Bone marrow (tissue), 2 donors: ENCODE data around the gene CARMIL1.

Source experiments
- DNase-seq, 2 donors: peaks; one replicate each; lab custom pipeline; 2025; lab: John Stamatoyannopoulos, UW

Gene CARMIL1

DNA sequence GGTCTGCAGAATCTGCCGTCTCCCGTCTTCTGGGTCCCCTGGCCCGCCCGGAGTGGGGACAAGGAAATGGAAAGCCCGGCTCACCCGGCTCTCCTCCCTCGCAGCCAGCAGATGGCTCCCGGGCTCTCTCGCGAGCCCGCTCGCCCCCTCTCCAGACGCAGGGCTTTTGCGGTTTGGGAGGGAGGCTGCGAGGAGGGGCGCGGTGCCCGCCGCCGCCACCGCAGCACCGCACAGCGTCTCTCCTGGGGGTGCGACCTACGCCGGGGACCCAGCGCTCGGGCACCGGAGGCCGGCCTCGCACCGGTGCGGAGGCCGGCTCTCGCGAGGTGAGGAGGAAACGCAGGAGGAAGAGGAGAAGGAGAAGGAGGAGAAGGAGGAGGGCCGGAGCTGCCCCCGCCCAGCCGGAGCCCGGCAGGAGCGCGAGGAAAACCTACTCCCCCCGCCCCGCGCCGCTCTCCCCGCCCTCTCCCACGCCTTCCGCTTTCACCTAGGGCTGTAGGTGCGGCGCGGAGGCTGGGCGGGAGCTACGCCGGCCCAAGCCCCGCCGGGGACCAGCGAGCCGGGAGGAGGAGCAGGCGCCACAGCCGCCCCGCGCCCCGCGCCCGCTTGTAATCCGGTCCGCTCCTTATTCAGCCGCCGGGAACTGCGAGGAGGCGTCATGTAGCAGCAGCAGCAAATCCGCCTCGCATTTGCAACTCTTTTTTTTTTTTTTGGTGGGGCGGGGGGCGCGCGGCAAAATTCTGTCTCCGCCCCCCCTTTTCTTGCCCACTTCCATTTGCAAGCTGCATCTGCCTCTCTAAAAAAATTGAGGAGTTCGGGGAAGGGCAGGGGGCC, at the start of gene CARMIL1:
Gene CARMIL1, plus strand, starts transcription at position 461 of the 834 bp plus-strand sequence. CDS start 422 bp downstream, outside the sequence.
- peak; percentile 42 to 61 for DNase-seq

DNA sequence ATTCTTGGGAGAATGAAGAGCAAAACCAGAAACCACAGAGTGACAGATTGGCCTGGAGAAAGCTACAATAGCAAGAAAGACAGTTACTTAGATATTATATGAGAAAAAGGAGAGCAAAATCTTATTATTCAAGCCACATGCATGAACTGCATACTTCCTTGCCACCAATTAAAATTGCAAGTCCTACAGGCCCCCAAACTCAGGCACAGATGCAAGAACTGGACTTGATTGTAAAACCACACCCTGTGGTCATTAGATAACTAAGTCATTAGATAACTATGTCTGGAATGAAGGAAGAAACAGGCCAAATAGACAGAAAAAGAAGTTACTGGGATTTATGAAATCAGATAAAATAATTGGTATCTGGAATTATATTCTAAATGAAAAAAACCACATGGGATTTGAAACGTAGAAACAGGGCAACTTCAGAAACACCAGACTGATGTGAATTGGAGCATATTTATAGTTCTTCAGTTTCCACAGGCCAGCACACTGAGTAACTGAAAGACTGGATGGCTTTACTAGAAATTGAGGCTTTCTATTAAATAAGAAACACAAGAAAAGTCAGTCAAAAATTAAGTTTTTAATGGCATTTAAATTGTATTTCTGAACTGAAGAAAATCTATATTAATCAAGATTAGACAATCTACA, 49.4 kb upstream of the CARMIL1 start:
- DNase-seq: no peak

DNA sequence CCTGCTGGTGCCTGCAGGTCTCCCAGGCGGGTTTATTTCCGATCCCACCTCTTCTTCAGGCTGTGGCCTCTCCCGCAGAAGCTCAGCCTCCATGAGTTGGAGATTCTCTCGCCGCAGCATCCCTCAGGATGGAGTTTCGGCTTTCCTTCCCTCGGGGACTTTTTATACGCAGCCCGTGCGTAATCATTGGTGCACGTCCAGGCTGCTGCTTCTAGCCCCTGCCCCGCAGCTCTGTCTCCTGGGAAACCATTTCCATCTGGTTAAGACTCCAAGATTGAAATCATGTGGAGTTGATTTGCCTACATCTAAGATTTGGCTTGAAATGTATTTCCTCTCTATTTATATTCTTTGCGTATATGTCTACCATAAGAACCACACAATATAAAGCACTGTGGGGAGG, 46.7 kb upstream of the CARMIL1 start:
- DNase-seq: no peak

DNA sequence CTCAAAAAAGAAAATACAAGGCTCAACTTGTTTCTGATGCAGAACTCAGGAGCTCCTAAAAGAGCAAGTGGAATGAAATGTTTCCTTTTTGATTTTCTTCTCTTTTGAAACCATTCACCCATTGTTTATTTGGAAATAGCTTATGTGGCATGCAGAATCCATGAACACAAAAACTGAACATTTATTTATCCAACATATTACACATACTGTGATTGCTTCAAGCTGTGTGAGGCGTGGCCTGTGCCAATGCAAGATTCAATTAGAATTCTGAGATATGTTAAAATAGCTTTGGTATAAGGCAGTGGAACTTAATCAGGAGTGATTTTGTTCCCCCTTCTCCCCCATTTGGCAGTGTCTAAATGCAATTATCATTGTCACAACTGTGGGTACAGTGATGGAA, 45.9 kb upstream of the CARMIL1 start:
- DNase-seq: no peak

DNA sequence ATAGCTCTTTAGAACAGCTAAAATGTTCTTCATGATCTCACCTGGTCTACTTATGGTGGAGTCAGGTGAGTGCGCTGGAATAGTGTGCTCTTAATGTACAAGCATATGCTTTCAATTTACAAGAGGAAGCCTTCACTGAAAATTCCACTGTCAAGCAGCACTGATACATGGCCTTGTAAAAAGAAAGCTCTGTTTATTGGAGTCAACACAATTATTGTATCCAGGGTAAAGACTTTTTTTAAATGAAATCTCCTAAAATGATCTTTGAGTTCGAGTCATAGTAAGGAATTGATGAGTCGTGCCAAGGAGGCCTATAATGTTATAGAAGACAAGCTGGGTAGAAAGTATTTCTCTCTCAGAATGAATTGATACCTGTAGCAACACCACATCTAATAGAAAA, 41.6 kb upstream of the CARMIL1 start:
- no peak for DNase-seq

DNA sequence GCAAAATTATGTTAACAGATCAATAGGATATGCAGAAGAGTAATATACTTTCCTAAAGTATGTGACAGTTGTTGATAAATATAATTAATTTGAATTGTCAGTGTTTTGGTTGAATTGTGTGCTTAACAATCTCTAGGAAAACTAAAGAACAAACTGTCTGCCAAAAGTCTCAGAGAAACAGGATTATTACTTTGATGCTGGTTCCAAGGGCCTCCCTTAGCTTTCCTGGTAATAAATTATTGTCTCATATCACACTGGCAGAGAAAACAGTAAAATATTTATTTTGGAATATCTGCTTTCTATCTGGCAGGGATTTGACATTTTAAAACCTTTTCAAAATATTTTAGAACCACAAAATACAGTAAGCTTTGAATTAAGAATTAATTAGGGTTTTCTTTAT, 40.1 kb upstream of the CARMIL1 start:
- DNase-seq: no peak

DNA sequence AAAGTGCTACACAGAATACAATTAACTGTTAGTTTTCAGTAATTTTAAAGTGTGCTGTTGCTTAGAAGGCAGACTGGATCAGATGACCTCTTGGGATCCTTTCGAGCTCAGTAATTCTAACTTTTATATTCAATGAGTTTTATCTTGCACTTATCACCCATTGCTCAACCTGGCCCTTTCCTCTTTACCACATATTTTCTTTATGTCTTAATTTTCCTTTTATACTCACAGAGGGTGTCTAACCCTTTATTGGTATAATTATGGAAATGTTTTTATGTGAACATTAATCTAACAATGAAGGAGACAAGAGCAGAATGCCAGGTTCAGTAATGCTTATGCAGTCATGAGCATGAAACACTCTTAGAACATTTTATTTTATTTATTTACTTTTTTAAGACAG, 39.7 kb upstream of the CARMIL1 start:
- DNase-seq: no peak

DNA sequence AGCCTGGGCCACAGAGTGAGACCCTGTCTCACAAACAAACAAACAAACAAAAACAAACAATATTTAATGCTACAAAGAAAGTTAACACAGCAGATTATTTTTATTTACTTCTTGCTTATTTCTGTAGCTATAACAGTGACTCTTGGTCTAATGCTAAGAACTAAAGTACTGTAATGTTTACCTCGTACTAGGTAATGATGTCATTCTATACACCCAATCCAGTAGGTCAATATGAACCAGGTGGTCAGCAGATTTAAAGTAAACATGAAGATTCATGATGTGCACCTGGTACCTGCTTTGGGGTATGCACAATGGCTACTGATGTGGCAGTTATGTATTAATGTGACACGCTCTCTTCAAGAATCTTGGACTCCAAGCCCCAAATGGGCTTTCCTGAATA, 36.6 kb upstream of the CARMIL1 start:
- no peak for DNase-seq

DNA sequence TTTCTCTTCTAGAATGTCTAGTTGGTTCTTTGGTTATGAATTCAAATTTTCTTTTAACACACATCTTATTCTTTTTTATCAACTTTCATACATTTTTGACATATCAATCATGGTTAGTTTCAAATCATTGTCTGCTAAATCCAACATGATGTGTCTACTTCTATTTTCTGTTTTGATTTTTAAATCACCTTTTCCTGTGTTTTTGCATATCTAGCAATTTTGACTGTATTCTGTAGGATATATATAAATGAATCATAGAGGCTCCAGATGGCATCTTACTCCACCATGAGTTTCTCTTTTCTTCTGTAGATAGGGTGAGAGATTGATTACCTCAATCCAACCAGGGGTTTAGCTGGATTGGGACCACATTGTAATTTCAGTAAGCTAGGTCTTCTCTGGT, 34.3 kb upstream of the CARMIL1 start:
- DNase-seq: no peak

DNA sequence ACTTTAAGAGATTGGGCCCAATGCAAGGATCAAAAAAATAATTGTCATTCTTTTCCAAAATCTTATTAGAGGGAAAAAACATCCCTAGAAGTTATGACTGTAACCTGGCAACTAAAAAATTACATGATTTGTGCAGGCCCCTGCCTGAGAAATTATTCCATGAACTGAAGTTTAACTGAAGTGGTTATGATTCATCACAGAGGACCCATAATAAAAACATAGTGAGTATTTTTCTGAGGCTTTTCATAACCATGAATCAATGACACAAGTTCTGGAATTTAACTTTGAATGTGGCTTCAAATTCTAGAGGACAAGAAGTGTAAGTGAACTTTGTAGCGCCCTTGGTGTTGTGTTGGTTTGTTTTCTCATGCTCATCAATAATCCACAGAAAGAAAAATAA, 31.1 kb upstream of the CARMIL1 start:
- DNase-seq: no peak

DNA sequence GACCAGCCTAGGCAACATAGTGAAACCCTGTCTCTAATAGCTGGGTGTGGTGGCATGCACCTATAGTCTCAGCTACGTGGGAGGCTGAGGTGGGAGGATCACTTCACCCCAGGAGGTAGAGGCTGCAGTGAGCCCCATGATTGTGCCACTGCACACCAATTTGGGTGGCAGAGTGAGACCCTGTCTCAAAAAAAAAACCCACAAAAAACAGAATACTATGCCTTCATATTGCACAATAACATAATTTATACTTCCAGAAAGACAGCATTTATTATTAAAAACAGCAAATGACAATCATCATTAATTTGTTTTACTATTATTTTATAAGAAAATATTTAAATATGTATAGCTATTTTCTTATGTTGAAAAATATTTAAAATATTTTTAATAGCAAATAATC, 30.0 kb upstream of the CARMIL1 start:
- DNase-seq: no peak

DNA sequence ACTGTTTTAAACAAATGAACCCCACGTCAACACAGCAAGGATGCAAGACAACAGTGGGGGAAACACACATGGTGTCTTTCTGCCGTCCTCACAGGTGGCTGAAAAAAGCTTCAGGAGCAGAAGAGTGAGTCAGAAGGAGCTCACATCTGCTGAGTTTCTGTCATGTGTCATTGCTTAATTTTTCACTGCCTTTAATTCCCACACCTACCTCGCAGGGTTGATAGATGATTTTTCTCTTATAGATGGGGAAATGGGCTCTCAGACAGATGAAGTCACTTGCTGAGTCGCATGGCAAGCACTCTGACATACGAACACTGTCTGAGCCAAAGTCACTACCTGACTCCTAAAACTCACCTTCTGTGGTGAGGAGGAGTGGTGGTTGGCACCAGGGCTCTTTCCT, 28.3 kb upstream of the CARMIL1 start:
- no peak for DNase-seq

DNA sequence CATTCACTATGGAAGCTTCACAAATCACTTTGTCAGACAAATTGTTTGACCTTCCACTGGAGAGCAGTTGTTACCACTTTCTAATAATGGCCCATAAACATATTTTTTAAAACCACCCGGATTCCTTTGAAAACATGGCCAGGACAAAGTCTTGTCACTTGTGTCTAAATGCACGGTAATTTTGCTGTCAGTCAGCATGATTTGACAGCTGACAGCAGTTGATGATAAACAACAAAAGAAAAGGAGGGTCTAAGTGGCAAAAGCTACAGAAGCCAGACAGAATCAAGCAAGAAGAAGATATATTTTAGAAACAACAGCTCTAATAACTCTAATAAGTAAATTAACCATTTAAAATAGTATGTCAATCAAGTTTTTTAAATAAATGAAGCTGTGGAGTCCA, 27.7 kb upstream of the CARMIL1 start:
- no peak for DNase-seq

DNA sequence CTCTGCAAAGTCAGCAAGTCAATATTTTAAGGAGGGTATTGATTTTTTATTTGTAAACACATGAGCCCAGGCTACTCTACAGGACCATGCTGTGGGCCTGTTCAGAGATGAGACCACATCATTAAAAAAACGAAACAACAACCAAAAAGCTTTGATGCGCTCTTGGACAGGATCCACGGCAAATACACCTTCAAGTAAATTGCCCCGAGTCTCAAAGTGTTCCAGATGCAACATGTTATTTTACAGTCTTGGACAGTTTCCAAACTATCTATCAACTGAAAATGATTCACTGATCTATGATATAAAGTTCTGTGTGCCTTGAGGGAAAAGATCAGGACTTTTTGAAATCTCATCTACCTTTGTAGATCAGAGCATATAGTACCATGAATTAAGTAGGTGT, 25.8 kb upstream of the CARMIL1 start:
- DNase-seq: no peak

DNA sequence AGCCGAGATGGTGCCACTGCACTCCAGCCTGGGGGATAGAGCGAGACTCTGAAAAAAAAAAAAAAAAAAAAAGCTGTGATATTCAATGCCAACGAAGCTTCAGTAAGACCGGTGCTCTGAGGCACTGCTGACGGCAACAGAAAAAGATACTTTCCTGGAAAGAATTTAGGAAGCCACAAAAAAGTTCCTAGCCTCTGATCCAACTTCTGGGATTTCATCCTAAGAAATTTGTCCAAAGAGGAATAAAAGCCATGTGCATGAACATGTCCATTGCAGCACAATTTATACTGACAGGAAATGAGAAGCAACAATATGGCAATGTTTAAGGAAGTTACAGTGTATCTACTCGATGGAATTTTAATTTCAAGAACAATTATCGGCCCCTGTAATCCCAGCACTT, 24.5 kb upstream of the CARMIL1 start:
- no peak for DNase-seq

DNA sequence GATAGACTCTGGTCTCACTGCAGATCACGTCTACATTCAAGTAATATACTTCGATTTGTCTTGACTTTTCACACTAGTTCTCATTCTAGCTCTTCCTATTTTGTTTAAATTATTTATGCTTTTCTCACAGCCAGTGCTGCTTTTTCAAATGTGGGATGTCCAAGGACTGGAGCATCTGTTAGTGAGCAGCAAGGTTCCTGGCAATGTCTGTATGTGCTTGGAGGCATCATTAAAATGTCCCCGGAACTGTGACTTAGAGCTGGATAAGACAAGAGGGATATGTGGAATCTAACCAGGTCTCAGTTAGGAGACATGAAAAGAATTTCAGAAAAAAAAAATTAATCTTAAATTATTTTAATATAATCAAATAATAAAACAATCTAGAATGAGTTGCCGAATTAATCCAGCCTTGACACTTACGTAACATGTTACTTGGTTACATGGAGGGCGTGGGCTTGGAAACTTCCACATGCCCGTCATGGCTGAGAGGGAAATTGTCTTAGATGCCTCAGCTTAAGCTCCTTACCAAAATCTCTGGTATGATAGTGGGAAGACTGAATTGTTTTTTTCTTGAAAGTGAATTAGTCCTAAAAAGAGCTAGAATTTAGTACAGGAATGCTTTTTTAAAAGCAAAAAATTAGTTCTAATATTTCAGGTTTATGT, 21.4 kb upstream of the CARMIL1 start:
- no peak for DNase-seq

DNA sequence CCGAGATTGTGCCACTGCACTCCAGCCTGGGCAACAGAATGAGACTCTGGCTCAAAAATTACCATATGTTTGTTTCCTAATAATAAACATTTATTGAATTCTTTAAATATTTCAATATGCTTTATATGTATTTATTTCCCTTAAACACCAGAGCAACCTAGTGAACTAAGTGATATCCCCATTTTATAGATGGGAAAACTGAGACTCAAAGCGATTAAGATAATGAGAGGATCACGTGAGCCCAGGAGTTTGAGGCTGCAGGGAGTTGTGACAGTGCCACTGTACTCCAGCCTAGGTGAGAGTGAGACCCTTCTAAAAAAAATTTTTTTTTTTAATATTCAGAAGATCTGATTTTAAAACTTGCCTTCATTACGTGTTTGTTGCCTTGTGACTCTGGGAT, 19.4 kb upstream of the CARMIL1 start:
- DNase-seq: no peak

DNA sequence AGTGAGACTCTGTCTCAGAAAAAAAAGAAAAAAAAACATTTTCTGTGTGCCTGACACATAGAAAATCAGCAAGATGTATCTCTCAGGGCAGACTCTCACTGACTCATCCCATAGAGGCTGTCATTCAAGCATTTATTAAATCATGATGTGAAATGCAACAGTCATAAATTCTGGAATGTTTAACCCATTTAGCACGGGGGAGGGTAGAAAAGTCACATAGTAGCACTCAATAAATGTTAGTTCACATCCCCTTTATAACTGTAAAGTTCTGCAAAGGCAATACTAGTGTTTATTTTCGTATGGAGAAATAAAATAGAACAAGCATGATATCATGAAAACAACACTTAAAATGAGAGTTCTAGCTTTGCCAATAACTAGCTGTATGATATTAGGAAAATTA, 15.5 kb upstream of the CARMIL1 start:
- no peak for DNase-seq

DNA sequence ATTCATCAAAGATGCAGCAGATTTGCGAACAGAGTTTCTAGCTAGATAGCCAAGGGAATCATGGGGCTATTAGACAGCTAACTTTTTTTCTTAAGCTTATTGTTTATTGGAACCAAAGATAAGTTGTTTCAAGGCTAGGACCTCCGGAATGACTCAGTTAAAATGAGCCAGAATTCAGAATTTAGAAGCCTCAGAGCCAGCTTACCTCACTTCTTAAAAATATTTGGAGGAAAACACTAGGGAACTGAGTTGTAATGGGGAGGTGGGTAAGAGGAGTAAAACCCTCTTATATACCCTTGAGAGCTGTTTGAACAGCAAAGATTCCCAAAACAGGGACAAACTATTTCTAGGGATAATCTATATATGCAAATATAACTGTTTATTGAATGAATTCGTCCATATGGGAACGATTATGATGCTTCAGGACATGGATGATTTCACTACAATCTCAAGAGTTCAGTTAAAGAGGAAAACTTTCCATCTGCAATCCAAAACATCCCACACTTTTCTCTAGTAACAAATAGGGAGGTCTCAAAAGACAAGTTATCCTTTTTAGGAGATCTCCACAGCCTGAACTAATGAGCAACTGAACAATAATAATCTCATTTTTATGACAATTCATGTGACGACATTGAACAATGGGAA, 12.6 kb upstream of the CARMIL1 start:
- no peak for DNase-seq

DNA sequence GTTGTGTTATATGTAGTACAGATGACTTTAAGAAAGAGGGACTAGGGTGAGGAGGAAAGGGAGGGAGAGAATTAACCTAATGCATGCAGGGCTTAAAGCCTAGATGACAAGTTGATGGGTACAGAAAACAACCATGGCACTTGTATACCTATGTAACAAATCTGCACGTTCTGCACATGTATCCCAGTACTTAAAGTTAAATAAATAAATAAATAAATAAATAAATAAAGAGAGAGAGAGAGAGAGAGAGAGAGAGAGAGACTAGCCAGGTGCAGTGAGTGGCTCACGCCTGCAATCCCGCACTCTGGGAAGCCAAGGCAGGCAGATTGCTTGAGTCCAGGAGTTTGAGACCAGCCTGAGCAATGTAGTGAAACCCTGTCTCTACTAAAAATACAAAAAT, 11.5 kb upstream of the CARMIL1 start:
- DNase-seq: no peak

DNA sequence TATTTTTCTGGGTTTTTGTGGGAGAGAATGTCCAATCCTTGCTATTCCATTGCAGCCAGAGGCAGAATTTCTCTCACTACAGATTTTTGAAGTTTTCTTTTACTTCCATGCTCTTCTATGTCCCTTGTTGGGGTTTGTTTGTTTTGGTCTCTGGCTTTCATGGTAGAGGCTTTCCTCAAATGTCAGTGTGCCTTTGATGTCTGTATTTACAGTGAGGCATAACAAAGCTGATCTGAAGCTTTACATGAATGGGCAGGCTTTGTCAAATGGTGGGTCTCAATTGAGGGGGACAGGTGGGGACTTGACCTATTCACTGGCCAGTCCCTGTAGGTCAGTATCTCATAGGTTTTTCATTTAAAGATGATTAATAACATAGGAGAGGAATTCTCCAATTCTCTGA, 8.6 kb upstream of the CARMIL1 start:
- DNase-seq: no peak

DNA sequence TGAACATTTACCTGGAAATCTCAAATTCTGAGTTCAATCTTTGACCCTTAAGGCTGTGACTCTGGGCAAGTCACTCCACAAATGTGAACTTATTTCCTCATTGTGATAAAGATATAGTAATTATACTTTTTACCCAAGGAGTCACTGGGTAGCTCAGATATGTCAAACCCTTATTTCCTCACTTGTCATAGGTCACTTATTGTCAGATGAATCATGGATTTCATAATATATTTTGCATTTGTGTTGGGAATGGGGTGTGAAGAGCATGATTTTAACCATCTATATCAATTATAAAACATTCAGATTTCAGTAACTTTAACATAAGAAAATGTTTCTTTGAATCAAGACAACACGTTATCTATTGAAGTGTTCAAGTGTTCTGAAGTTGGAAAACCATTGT, 3.7 kb upstream of the CARMIL1 start:
- DNase-seq: no peak

DNA sequence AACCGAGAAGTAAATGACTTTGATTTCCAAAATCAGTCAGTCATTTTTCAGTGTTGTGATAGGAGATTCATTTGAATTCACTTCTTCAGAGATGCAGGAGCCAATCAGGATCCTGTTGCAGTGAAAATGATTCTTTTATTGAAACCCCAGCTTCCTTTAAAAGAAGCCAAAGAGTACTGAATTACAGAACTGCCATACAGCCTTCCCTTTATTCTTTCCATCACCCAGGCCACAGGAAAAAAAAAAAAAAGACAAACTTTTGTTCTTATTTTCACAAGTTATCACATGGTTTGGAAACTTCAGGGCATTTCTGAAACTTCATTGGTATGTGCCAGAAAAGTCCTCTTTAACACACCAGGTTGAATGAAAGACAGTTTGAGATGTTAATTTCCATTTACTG, 1.8 kb upstream of the CARMIL1 start:
- DNase-seq: no peak
